K562 (cell line): Measurements from ENCODE around the gene RTBDN. TPM values are rescaled to one million over a fixed set of nuclear protein-coding genes. Genes with fewer than 3 reads are reported as not detected.

Experiments
- ATF7 ChIP-seq: fragments of 450-650 bp; IDR thresholded peaks from 2 replicates; pipeline ENCODE4 v1.7.1; 2014; ENCODE audit warnings: mild to moderate bottlenecking, moderate library complexity
- BRD4 ChIP-seq: fragments of 200-600 bp; sonication (generic); IDR thresholded peaks from 2 replicates; pipeline ENCODE4 v1.6.1; 2017; ENCODE audit warnings: inconsistent platforms
- CREB1 ChIP-seq, 2 experiments: sonication (generic) in 1 of 2; formaldehyde crosslinking in 1 of 2; IDR thresholded peaks; 2 replicates each; pipeline versions ENCODE4 v1.6.1 to v1.8.0; 2012 to 2022; ENCODE audit warnings: inconsistent platforms in 1 of 2, mild to moderate bottlenecking in 1 of 2, missing genetic modification reagents in 1 of 2, moderate library complexity in 1 of 2
- MTA1 ChIP-seq: fragments of 450-650 bp; IDR thresholded peaks from 2 replicates; pipeline ENCODE4 v1.6.1; 2017; ENCODE audit warnings: borderline replicate concordance
- SIN3A ChIP-seq, 2 experiments: fragments of 150-350 bp in 1 of 2; IDR thresholded peaks; 2 replicates each; pipeline ENCODE4 v1.6.1; 2011 to 2016; ENCODE audit warnings: borderline replicate concordance in 2 of 2, low read depth in 2 of 2, low read length in 2 of 2, mild to moderate bottlenecking in 2 of 2, moderate library complexity in 2 of 2; ENCODE audit not compliant: control insufficient read depth in 1 of 2
- SMARCC2 ChIP-seq: fragments of 450-650 bp; IDR thresholded peaks from 2 replicates; pipeline ENCODE4 v1.6.1; 2017; ENCODE audit warnings: antibody characterized with exemption, moderate library complexity, mild to moderate bottlenecking, low read depth
- ZNF12 ChIP-seq: sonication (generic); formaldehyde crosslinking; IDR thresholded peaks from 2 replicates; pipeline ENCODE4 v1.4.0; 2020; ENCODE audit warnings: mild to moderate bottlenecking, missing genetic modification reagents
- ZNF121 ChIP-seq: sonication (generic); formaldehyde crosslinking; conservative IDR thresholded peaks from 2 replicates; pipeline ENCODE4 v1.8.0; 2022; ENCODE audit warnings: missing genetic modification reagents
- ZNF146 ChIP-seq: IDR thresholded peaks from one replicate; pipeline ENCODE4 v1.6.1; 2018; ENCODE audit warnings: missing compliant biosample characterization; ENCODE audit not compliant: unreplicated experiment
- ZNF224 ChIP-seq: sonication (generic); formaldehyde crosslinking; IDR thresholded peaks from 2 replicates; pipeline ENCODE4 v1.8.0; 2022; ENCODE audit warnings: mild to moderate bottlenecking, missing genetic modification reagents
- polyA plus RNA-seq, 8 experiments: library from polyadenylated mRNA; depleted of rRNA in 4 of 8; stranded (reverse) in 5 of 8; unstranded in 3 of 8; fragments of >200 nt; fragmentation: Nextera tagmentation in 2 of 8; fragmentation: Illumina TruSeq in 1 of 8; extraction: Ambion mirVana in 2 of 8; extraction: Trizol in 1 of 8; gene quantifications; 2 replicates each; pipeline versions ENCODE4 v1.2.1 to v1.2.3, GENCODE V29; 2011 to 2014; ENCODE audit warnings: inconsistent platforms in 1 of 8, missing spikeins in 1 of 8
- total RNA-seq, 7 experiments: library from RNA; depleted of rRNA in 6 of 7; stranded (reverse); fragments of >200 nt in 6 of 7; fragmentation: Illumina TruSeq in 2 of 7; extraction: Trizol in 2 of 7; gene quantifications; 2 replicates each; pipeline versions ENCODE4 v1.2.1 to v1.2.3, GENCODE V29; 2011 to 2021; ENCODE audit warnings: low replicate concordance in 1 of 7
- TF ChIP-seq, protein P1 (sequence below): IDR thresholded peaks from 3 replicates; pipeline ENCODE4 v1.6.1; 2011; ENCODE audit warnings: borderline replicate concordance, mild to moderate bottlenecking, moderate library complexity; ENCODE audit not compliant: insufficient read length; ENCODE audit errors: extremely low read depth
- TF ChIP-seq, protein P2 (sequence below): fragments of 450-650 bp; formaldehyde crosslinking; IDR thresholded peaks from 2 replicates; pipeline ENCODE4 v1.4.0; 2020; ENCODE audit warnings: mild to moderate bottlenecking, moderate library complexity
- TF ChIP-seq, protein P3 (sequence below): sonication (generic); formaldehyde crosslinking; IDR thresholded peaks from 2 replicates; pipeline ENCODE4 v1.8.0; 2023; ENCODE audit warnings: missing genetic modification reagents, mild to moderate bottlenecking, borderline replicate concordance
- TF ChIP-seq, protein P4 (sequence below): fragments of 250-450 bp; sonication (Bioruptor Pico); IDR thresholded peaks from 2 replicates; pipeline ENCODE4 v1.8.0; 2021; ENCODE audit warnings: moderate library complexity, mild to moderate bottlenecking, inconsistent platforms

Gene RTBDN
- total and polyA plus RNA-seq, 9 of the 15 experiments (the other 6 are each of a cell fraction or from before 2014, with no cell fraction given) = 0.20 to 2.3 (median 0.72) TPM; not detected in 1

DNA sequence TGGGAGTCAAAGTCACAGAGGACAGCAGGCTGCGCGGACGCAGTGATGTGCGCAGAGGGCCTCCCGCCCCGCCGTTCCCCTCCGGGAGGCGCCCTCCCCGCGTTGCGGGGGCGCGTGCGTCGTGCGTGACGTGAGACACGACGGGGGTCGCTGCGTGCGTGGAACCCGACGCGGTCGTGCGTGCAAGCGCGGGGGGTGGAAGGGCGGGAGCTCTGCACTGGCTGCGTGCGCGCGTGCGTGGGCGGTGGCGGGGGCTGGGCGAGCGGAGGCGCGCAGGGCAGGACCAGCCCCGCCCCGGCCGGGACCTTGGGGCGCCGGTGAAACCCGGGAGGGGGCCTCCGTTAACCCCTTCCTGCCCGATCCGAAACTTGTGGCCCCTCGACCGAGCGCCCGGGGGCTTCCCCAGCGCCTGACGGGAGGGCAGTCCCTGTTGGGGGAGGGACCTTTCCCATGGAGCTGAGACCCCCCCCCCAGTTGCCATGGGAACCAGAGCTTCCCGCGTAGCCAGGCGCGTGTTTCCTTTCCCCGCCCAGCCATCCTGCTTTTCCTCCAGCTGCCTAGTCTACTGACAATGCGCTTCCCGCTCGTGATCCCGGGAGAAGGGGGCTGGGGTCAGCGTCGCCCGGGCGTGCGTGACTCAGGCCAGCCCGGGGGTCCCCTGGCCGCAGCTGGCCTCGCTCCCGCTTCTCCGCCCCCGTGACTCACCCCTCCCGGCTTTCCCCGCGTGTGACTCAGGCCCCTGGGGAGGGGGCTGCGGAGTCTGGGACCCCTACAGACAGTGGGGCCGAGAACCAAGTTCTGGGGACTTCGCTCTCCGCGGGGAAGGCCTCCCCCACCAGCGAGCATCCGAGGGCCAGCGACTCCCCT is 51.7 kb downstream of the RTBDN start (continued):
- TF ChIP-seq, protein P1, sequence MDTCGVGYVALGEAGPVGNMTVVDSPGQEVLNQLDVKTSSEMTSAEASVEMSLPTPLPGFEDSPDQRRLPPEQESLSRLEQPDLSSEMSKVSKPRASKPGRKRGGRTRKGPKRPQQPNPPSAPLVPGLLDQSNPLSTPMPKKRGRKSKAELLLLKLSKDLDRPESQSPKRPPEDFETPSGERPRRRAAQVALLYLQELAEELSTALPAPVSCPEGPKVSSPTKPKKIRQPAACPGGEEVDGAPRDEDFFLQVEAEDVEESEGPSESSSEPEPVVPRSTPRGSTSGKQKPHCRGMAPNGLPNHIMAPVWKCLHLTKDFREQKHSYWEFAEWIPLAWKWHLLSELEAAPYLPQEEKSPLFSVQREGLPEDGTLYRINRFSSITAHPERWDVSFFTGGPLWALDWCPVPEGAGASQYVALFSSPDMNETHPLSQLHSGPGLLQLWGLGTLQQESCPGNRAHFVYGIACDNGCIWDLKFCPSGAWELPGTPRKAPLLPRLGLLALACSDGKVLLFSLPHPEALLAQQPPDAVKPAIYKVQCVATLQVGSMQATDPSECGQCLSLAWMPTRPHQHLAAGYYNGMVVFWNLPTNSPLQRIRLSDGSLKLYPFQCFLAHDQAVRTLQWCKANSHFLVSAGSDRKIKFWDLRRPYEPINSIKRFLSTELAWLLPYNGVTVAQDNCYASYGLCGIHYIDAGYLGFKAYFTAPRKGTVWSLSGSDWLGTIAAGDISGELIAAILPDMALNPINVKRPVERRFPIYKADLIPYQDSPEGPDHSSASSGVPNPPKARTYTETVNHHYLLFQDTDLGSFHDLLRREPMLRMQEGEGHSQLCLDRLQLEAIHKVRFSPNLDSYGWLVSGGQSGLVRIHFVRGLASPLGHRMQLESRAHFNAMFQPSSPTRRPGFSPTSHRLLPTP = no peak
- TF ChIP-seq, protein P2, sequence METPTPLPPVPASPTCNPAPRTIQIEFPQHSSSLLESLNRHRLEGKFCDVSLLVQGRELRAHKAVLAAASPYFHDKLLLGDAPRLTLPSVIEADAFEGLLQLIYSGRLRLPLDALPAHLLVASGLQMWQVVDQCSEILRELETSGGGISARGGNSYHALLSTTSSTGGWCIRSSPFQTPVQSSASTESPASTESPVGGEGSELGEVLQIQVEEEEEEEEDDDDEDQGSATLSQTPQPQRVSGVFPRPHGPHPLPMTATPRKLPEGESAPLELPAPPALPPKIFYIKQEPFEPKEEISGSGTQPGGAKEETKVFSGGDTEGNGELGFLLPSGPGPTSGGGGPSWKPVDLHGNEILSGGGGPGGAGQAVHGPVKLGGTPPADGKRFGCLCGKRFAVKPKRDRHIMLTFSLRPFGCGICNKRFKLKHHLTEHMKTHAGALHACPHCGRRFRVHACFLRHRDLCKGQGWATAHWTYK = peak; percentile 88; the same call in 1 of the 2 replicates
- TF ChIP-seq, protein P3, sequence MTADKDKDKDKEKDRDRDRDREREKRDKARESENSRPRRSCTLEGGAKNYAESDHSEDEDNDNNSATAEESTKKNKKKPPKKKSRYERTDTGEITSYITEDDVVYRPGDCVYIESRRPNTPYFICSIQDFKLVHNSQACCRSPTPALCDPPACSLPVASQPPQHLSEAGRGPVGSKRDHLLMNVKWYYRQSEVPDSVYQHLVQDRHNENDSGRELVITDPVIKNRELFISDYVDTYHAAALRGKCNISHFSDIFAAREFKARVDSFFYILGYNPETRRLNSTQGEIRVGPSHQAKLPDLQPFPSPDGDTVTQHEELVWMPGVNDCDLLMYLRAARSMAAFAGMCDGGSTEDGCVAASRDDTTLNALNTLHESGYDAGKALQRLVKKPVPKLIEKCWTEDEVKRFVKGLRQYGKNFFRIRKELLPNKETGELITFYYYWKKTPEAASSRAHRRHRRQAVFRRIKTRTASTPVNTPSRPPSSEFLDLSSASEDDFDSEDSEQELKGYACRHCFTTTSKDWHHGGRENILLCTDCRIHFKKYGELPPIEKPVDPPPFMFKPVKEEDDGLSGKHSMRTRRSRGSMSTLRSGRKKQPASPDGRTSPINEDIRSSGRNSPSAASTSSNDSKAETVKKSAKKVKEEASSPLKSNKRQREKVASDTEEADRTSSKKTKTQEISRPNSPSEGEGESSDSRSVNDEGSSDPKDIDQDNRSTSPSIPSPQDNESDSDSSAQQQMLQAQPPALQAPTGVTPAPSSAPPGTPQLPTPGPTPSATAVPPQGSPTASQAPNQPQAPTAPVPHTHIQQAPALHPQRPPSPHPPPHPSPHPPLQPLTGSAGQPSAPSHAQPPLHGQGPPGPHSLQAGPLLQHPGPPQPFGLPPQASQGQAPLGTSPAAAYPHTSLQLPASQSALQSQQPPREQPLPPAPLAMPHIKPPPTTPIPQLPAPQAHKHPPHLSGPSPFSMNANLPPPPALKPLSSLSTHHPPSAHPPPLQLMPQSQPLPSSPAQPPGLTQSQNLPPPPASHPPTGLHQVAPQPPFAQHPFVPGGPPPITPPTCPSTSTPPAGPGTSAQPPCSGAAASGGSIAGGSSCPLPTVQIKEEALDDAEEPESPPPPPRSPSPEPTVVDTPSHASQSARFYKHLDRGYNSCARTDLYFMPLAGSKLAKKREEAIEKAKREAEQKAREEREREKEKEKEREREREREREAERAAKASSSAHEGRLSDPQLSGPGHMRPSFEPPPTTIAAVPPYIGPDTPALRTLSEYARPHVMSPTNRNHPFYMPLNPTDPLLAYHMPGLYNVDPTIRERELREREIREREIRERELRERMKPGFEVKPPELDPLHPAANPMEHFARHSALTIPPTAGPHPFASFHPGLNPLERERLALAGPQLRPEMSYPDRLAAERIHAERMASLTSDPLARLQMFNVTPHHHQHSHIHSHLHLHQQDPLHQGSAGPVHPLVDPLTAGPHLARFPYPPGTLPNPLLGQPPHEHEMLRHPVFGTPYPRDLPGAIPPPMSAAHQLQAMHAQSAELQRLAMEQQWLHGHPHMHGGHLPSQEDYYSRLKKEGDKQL (CRISPR knock-in tag) = no peak
- peak; percentile 79; the same call in 1 of the 2 replicates for TF ChIP-seq BRD4
- peak; percentile 76 to 89; a peak in 2 of 4 replicates for TF ChIP-seq SIN3A (IDR thresholded peaks at IDR 0.05; ENCODE audit: borderline replicate concordance in 2 of 2, control insufficient read depth in 1 of 2, low read depth in 2 of 2, low read length in 2 of 2)
- peak; percentile 81 for TF ChIP-seq CREB1 (IDR thresholded peaks at IDR 0.05)
- TF ChIP-seq CREB1 (CRISPR knock-in tag; IDR thresholded peaks at IDR 0.05) = peak; percentile 86
- no peak for TF ChIP-seq SMARCC2
- TF ChIP-seq ZNF12 (CRISPR knock-in tag) = no peak
- TF ChIP-seq, protein P4, sequence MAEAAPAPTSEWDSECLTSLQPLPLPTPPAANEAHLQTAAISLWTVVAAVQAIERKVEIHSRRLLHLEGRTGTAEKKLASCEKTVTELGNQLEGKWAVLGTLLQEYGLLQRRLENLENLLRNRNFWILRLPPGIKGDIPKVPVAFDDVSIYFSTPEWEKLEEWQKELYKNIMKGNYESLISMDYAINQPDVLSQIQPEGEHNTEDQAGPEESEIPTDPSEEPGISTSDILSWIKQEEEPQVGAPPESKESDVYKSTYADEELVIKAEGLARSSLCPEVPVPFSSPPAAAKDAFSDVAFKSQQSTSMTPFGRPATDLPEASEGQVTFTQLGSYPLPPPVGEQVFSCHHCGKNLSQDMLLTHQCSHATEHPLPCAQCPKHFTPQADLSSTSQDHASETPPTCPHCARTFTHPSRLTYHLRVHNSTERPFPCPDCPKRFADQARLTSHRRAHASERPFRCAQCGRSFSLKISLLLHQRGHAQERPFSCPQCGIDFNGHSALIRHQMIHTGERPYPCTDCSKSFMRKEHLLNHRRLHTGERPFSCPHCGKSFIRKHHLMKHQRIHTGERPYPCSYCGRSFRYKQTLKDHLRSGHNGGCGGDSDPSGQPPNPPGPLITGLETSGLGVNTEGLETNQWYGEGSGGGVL (CRISPR knock-in tag) = no peak
- TF ChIP-seq ZNF146 = no peak
- no peak for TF ChIP-seq ZNF121 (CRISPR knock-in tag)
- peak; percentile 93 for TF ChIP-seq MTA1
- peak; percentile 80 for TF ChIP-seq ATF7
- TF ChIP-seq ZNF224 (CRISPR knock-in tag) = no peak
